WTC11 (cell line): ENCODE results near the gene BPIFB2. TPM values are rescaled to one million over a fixed set of nuclear protein-coding genes. Genes with fewer than 3 reads are reported as not detected.

Experiments
- ATAC-seq: fragments of 200-7000 bp; cut with Tn5 transposase; 2 replicates; pipeline ENCODE4 v1.10.0; 2021; ENCODE audit warnings: mild to moderate bottlenecking, moderate library complexity
- CTCF ChIA-PET: fragments of 300-600 bp; sonication (Branson Sonifier 250); formaldehyde crosslinking; loops from one replicate; lab custom pipeline; 2021; ENCODE audit warnings: antibody characterized with exemption; lab: Charles Lee
- POLR2A ChIA-PET: fragments of 350-600 bp; sonication (Branson Sonifier 250); formaldehyde crosslinking; loops from one replicate; lab custom pipeline; 2021; ENCODE audit warnings: antibody characterized with exemption; lab: Charles Lee
- DNase-seq: peaks from one replicate; pipeline ENCODE4 v3.0.0; 2021; ENCODE audit warnings: low spot score
- H3K27ac Mint-ChIP-seq: 2 replicates; pipeline ENCODE4 v1.8.0; 2021; ENCODE audit warnings: mixed read lengths
- H3K27me3 Mint-ChIP-seq: 2 replicates; pipeline ENCODE4 v1.8.0; 2021; ENCODE audit warnings: low read depth, mild to moderate bottlenecking, moderate library complexity, mixed read lengths
- H3K36me3 Mint-ChIP-seq: 2 replicates; pipeline ENCODE4 v1.8.0; 2021; ENCODE audit warnings: mixed read lengths
- H3K4me1 Mint-ChIP-seq: 2 replicates; pipeline ENCODE4 v1.8.0; 2022; ENCODE audit warnings: mixed read lengths
- H3K4me3 Mint-ChIP-seq: 2 replicates; pipeline ENCODE4 v1.8.0; 2021; ENCODE audit warnings: mild to moderate bottlenecking, moderate library complexity, mixed read lengths
- H3K9me3 Mint-ChIP-seq: 2 replicates; pipeline ENCODE4 v1.8.0; 2021; ENCODE audit warnings: mixed read lengths
- ATF1 ChIP-seq: sonication (generic); formaldehyde crosslinking; IDR thresholded peaks from 2 replicates; pipeline ENCODE4 v1.8.1; 2023; ENCODE audit warnings: mild to moderate bottlenecking, moderate library complexity, missing genetic modification reagents
- FOXK1 ChIP-seq: sonication (generic); formaldehyde crosslinking; IDR thresholded peaks from 2 replicates; pipeline ENCODE4 v1.8.0; 2022; ENCODE audit warnings: mild to moderate bottlenecking, moderate library complexity, missing genetic modification reagents
- FOXP1 ChIP-seq: sonication (generic); formaldehyde crosslinking; IDR thresholded peaks from 2 replicates; pipeline ENCODE4 v1.8.0; 2022; ENCODE audit warnings: missing genetic modification reagents, mild to moderate bottlenecking, moderate library complexity, borderline replicate concordance
- MXD4 ChIP-seq: fragments of 250-450 bp; sonication (Bioruptor Pico); IDR thresholded peaks from 2 replicates; pipeline ENCODE4 v1.8.0; 2021; ENCODE audit warnings: mild to moderate bottlenecking, moderate library complexity, borderline replicate concordance
- NR1H2 ChIP-seq: sonication (generic); formaldehyde crosslinking; IDR thresholded peaks from 2 replicates; pipeline ENCODE4 v1.9.0; 2021; ENCODE audit warnings: mild to moderate bottlenecking, moderate library complexity, missing genetic modification reagents
- NR2C2 ChIP-seq: sonication (generic); formaldehyde crosslinking; IDR thresholded peaks from 2 replicates; pipeline ENCODE4 v1.8.0; 2022; ENCODE audit warnings: mild to moderate bottlenecking, missing genetic modification reagents
- NR3C1 ChIP-seq: sonication (generic); formaldehyde crosslinking; conservative IDR thresholded peaks from 2 replicates; pipeline ENCODE4 v1.8.1; 2023; ENCODE audit warnings: low read depth, mild to moderate bottlenecking, missing genetic modification reagents
- OVOL2 ChIP-seq: fragments of 250-450 bp; sonication (Bioruptor Pico); IDR thresholded peaks from 2 replicates; pipeline ENCODE4 v1.9.0; 2021; ENCODE audit warnings: mild to moderate bottlenecking, borderline replicate concordance
- PREB ChIP-seq: sonication (generic); formaldehyde crosslinking; IDR thresholded peaks from 2 replicates; pipeline ENCODE4 v1.8.1; 2022; ENCODE audit warnings: mild to moderate bottlenecking, missing genetic modification reagents, moderate library complexity, borderline replicate concordance
- SMAD3 ChIP-seq: sonication (generic); formaldehyde crosslinking; IDR thresholded peaks from 2 replicates; pipeline ENCODE4 v1.8.0; 2022; ENCODE audit warnings: missing genetic modification reagents, mild to moderate bottlenecking, borderline replicate concordance
- SP1 ChIP-seq: sonication (generic); formaldehyde crosslinking; conservative IDR thresholded peaks from 2 replicates; pipeline ENCODE4 v1.8.1; 2022; ENCODE audit warnings: missing genetic modification reagents
- TEAD4 ChIP-seq: sonication (generic); formaldehyde crosslinking; IDR thresholded peaks from 2 replicates; pipeline ENCODE4 v1.8.0; 2022; ENCODE audit warnings: mild to moderate bottlenecking, missing genetic modification reagents
- ZNF219 ChIP-seq: sonication (generic); formaldehyde crosslinking; IDR thresholded peaks from 2 replicates; pipeline ENCODE4 v1.8.0; 2023; ENCODE audit warnings: missing genetic modification reagents, mild to moderate bottlenecking, borderline replicate concordance
- ZNF232 ChIP-seq: sonication (generic); formaldehyde crosslinking; IDR thresholded peaks from 2 replicates; pipeline ENCODE4 v1.8.0; 2022; ENCODE audit warnings: mild to moderate bottlenecking, missing genetic modification reagents
- total RNA-seq: library from RNA; stranded (reverse); gene quantifications from 3 replicates; pipeline ENCODE4 v1.2.3, GENCODE V29; 2021
- TF ChIP-seq, protein P1 (sequence below): fragments of 250-450 bp; sonication (Bioruptor Pico); IDR thresholded peaks from 2 replicates; pipeline ENCODE4 v1.9.0; 2021; ENCODE audit warnings: mild to moderate bottlenecking, borderline replicate concordance
- TF ChIP-seq, protein P2 (sequence below): fragments of 250-450 bp; sonication (Bioruptor Pico); IDR thresholded peaks from 2 replicates; pipeline ENCODE4 v2.1.2; 2022; ENCODE audit warnings: mild to moderate bottlenecking, moderate library complexity
- TF ChIP-seq, protein P3 (sequence below): sonication (generic); formaldehyde crosslinking; conservative IDR thresholded peaks from 2 replicates; pipeline ENCODE4 v1.8.1; 2023; ENCODE audit warnings: mild to moderate bottlenecking, low read depth, missing genetic modification reagents, moderate library complexity
- TF ChIP-seq, protein P4 (sequence below): sonication (generic); formaldehyde crosslinking; IDR thresholded peaks from 2 replicates; pipeline ENCODE4 v1.8.0; 2022; ENCODE audit warnings: mild to moderate bottlenecking, missing genetic modification reagents

The BPIFB2 gene
- total RNA-seq, 1 experiment from 2014 or later = 0.09 TPM

GRCh38 chr20:33021879-33022278 lies 14.4 kb downstream of the BPIFB2 start:
- Mint-ChIP-seq H3K27ac (no peak overlapping the region), H3K9me3 (no peaks in the 10 kb centered on the region), H3K4me1 (no peaks in the 10 kb centered on the region), H3K27me3 (no peaks in the 10 kb centered on the region), H3K4me3 (no peak overlapping the region), H3K36me3 (no peaks in the 10 kb centered on the region)
- ChIA-PET CTCF (interaction anchor here (0.6 to 1.3 kb wide), 2 partner anchors 17 to 26 kb away, joined by 3 to 4 read pairs; no protein-coding TSS in a partner anchor), POLR2A (no interaction called here)
- ATAC-seq = no peak
- DNase-seq = no peak
- TF ChIP-seq TEAD4 (CRISPR knock-in tag) = no peak
- TF ChIP-seq ZNF219 (CRISPR knock-in tag) = no peak
- no peak for TF ChIP-seq NR2C2 (CRISPR knock-in tag)
- TF ChIP-seq, all 79 proteins: peak for 0

GRCh38 chr20:33022289-33022688 lies 14.8 kb downstream of the BPIFB2 start:
- ATAC-seq (no peak), DNase-seq (no peak)
- CTCF ChIA-PET = interaction anchor here (0.6 to 1.3 kb wide), 2 partner anchors 17 to 26 kb away, joined by 3 to 4 read pairs; no protein-coding TSS in a partner anchor
- no peaks in the 10 kb centered on the region for H3K27me3 Mint-ChIP-seq
- POLR2A ChIA-PET = no interaction called here
- TF ChIP-seq, protein P1, sequence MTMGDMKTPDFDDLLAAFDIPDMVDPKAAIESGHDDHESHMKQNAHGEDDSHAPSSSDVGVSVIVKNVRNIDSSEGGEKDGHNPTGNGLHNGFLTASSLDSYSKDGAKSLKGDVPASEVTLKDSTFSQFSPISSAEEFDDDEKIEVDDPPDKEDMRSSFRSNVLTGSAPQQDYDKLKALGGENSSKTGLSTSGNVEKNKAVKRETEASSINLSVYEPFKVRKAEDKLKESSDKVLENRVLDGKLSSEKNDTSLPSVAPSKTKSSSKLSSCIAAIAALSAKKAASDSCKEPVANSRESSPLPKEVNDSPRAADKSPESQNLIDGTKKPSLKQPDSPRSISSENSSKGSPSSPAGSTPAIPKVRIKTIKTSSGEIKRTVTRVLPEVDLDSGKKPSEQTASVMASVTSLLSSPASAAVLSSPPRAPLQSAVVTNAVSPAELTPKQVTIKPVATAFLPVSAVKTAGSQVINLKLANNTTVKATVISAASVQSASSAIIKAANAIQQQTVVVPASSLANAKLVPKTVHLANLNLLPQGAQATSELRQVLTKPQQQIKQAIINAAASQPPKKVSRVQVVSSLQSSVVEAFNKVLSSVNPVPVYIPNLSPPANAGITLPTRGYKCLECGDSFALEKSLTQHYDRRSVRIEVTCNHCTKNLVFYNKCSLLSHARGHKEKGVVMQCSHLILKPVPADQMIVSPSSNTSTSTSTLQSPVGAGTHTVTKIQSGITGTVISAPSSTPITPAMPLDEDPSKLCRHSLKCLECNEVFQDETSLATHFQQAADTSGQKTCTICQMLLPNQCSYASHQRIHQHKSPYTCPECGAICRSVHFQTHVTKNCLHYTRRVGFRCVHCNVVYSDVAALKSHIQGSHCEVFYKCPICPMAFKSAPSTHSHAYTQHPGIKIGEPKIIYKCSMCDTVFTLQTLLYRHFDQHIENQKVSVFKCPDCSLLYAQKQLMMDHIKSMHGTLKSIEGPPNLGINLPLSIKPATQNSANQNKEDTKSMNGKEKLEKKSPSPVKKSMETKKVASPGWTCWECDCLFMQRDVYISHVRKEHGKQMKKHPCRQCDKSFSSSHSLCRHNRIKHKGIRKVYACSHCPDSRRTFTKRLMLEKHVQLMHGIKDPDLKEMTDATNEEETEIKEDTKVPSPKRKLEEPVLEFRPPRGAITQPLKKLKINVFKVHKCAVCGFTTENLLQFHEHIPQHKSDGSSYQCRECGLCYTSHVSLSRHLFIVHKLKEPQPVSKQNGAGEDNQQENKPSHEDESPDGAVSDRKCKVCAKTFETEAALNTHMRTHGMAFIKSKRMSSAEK (CRISPR knock-in tag) = no peak
- no peak for TF ChIP-seq NR3C1 (CRISPR knock-in tag)
- no peak for TF ChIP-seq FOXK1 (CRISPR knock-in tag)
- TF ChIP-seq PREB (CRISPR knock-in tag) = no peak
- TF ChIP-seq ZNF232 (CRISPR knock-in tag) = no peak
- TF ChIP-seq MXD4 = no peak
- TF ChIP-seq FOXP1 (CRISPR knock-in tag) = no peak
- TF ChIP-seq ATF1 (CRISPR knock-in tag) = no peak
- TF ChIP-seq, protein P2, sequence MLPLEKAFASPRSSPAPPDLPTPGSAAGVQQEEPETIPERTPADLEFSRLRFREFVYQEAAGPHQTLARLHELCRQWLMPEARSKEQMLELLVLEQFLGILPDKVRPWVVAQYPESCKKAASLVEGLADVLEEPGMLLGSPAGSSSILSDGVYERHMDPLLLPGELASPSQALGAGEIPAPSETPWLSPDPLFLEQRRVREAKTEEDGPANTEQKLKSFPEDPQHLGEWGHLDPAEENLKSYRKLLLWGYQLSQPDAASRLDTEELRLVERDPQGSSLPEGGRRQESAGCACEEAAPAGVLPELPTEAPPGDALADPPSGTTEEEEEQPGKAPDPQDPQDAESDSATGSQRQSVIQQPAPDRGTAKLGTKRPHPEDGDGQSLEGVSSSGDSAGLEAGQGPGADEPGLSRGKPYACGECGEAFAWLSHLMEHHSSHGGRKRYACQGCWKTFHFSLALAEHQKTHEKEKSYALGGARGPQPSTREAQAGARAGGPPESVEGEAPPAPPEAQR (CRISPR knock-in tag) = no peak
- TF ChIP-seq, all 79 proteins: peak for 0
- H3K4me3 Mint-ChIP-seq = no peak overlapping the region
- H3K4me1 Mint-ChIP-seq = no peaks in the 10 kb centered on the region
- no peaks in the 10 kb centered on the region for H3K36me3 Mint-ChIP-seq
- no peak overlapping the region for H3K27ac Mint-ChIP-seq
- no peaks in the 10 kb centered on the region for H3K9me3 Mint-ChIP-seq

- Mint-ChIP-seq H3K36me3 (no peaks in the 10 kb centered on the region), H3K27me3 (no peaks in the 10 kb centered on the region), H3K9me3 (no peaks in the 10 kb centered on the region), H3K27ac (no peak overlapping the region), H3K4me1 (no peaks in the 10 kb centered on the region), H3K4me3 (no peak overlapping the region)
- ChIA-PET POLR2A (no interaction called here), CTCF (interaction anchor here (1.3 kb wide), 1 partner anchor 27 kb away, joined by 4 read pairs; no protein-coding TSS in a partner anchor)
- no peak for ATAC-seq
- DNase-seq = no peak
- TF ChIP-seq SP1 (CRISPR knock-in tag) = no peak
- no peak for TF ChIP-seq OVOL2 (CRISPR knock-in tag)
- TF ChIP-seq, protein P3, sequence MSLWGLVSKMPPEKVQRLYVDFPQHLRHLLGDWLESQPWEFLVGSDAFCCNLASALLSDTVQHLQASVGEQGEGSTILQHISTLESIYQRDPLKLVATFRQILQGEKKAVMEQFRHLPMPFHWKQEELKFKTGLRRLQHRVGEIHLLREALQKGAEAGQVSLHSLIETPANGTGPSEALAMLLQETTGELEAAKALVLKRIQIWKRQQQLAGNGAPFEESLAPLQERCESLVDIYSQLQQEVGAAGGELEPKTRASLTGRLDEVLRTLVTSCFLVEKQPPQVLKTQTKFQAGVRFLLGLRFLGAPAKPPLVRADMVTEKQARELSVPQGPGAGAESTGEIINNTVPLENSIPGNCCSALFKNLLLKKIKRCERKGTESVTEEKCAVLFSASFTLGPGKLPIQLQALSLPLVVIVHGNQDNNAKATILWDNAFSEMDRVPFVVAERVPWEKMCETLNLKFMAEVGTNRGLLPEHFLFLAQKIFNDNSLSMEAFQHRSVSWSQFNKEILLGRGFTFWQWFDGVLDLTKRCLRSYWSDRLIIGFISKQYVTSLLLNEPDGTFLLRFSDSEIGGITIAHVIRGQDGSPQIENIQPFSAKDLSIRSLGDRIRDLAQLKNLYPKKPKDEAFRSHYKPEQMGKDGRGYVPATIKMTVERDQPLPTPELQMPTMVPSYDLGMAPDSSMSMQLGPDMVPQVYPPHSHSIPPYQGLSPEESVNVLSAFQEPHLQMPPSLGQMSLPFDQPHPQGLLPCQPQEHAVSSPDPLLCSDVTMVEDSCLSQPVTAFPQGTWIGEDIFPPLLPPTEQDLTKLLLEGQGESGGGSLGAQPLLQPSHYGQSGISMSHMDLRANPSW (CRISPR knock-in tag) = no peak
- TF ChIP-seq SMAD3 (CRISPR knock-in tag) = no peak
- no peak for TF ChIP-seq NR1H2 (CRISPR knock-in tag)
- TF ChIP-seq, protein P4, sequence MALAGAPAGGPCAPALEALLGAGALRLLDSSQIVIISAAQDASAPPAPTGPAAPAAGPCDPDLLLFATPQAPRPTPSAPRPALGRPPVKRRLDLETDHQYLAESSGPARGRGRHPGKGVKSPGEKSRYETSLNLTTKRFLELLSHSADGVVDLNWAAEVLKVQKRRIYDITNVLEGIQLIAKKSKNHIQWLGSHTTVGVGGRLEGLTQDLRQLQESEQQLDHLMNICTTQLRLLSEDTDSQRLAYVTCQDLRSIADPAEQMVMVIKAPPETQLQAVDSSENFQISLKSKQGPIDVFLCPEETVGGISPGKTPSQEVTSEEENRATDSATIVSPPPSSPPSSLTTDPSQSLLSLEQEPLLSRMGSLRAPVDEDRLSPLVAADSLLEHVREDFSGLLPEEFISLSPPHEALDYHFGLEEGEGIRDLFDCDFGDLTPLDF (CRISPR knock-in tag) = no peak
Observed at GRCh38 chr20:33022694-33023438, 15.4 kb downstream of the BPIFB2 start.
